ENCODE measurements around the gene CHD5.

CHD5 gene

GRCh38 chr1:6110326-6110725 is 69.8 kb downstream of the CHD5 start:
- H3K4me3 ChIP-seq (ENCODE audit: low read depth, low read length) = no peak overlapping the region
- no peak for TF ChIP-seq CTCF (IDR thresholded peaks at IDR 0.05; ENCODE audit: insufficient read depth, low read depth, low read length, missing control alignments)
- DNase-seq (ENCODE audit: low read depth) = no peak

- no peak for TF ChIP-seq CTCF (IDR thresholded peaks at IDR 0.05; ENCODE audit: insufficient read depth, low read depth, low read length, missing control alignments)
- no peak overlapping the region for H3K4me3 ChIP-seq (ENCODE audit: low read depth, low read length)
- DNase-seq (ENCODE audit: low read depth) = no peak
These were observed 70.4 kb downstream of the CHD5 start for GRCh38 chr1:6109688-6110087.

GRCh38 chr1:6108937-6109614 is 71.0 kb downstream of the CHD5 start:
- peak; percentile 67 for DNase-seq (ENCODE audit: low read depth)
- no peak overlapping the region for H3K4me3 ChIP-seq (ENCODE audit: low read depth, low read length)
- TF ChIP-seq CTCF (IDR thresholded peaks at IDR 0.05; ENCODE audit: insufficient read depth, low read depth, low read length, missing control alignments) = peak; percentile 69

- no peak for DNase-seq (ENCODE audit: low read depth)
- no peak overlapping the region for H3K4me3 ChIP-seq (ENCODE audit: low read depth, low read length)
- no peak for TF ChIP-seq CTCF (IDR thresholded peaks at IDR 0.05; ENCODE audit: insufficient read depth, low read depth, low read length, missing control alignments)
These were observed 71.6 kb downstream of the CHD5 start for GRCh38 chr1:6108476-6108875.

GRCh38 chr1:6107409-6108356 is 72.4 kb downstream of the CHD5 start:
- H3K4me3 ChIP-seq (ENCODE audit: low read depth, low read length) = no peak overlapping the region
- no peak for DNase-seq (ENCODE audit: low read depth)
- no peak for TF ChIP-seq CTCF (IDR thresholded peaks at IDR 0.05; ENCODE audit: insufficient read depth, low read depth, low read length, missing control alignments)

- DNase-seq (ENCODE audit: low read depth) = no peak
- no peak overlapping the region for H3K4me3 ChIP-seq (ENCODE audit: low read depth, low read length)
- TF ChIP-seq CTCF (IDR thresholded peaks at IDR 0.05; ENCODE audit: insufficient read depth, low read depth, low read length, missing control alignments) = no peak
These were observed 73.1 kb downstream of the CHD5 start for GRCh38 chr1:6106977-6107376.
